H1 (cell line): Measurements from ENCODE around the gene PTEN. TPM values are rescaled to one million over a fixed set of nuclear protein-coding genes. Genes with fewer than 3 reads are reported as not detected.

Experiments
- CTCF ChIA-PET: fragments of 300-600 bp; sonication (Branson Sonifier 250); formaldehyde crosslinking; loops from one replicate; lab custom pipeline; 2021; ENCODE audit not compliant: partially characterized antibody; lab: Charles Lee
- POLR2A ChIA-PET: fragments of 300-600 bp; sonication (Branson Sonifier 250); formaldehyde crosslinking; loops from one replicate; lab custom pipeline; 2021; ENCODE audit warnings: inconsistent platforms; ENCODE audit not compliant: partially characterized antibody; lab: Charles Lee
- DNase-seq, 2 experiments: peaks; one replicate each; pipeline versions ENCODE4 v3.0.0 to v3.0.0-alpha.2; 2010 to 2022; ENCODE audit warnings: low spot score in 2 of 2, low read depth in 1 of 2, mixed read lengths in 1 of 2
- FAIRE-seq: peaks from 2 replicates; lab custom pipeline; 2011; peaks lifted over from hg19 to GRCh38; lab: Jason Lieb, UNC
- H2AFZ ChIP-seq: 2 replicates; pipeline ENCODE4 v1.8.1; 2012; ENCODE audit warnings: low read length, inconsistent platforms
- H2AK5ac ChIP-seq: 2 replicates; pipeline ENCODE4 v1.6.1; 2013; ENCODE audit warnings: low read depth, low read length
- H2BK120ac ChIP-seq: replicated peaks from 2 replicates; pipeline ENCODE3; 2013; ENCODE audit warnings: low read depth, low read length, inconsistent platforms
- H2BK12ac ChIP-seq: 2 replicates; pipeline ENCODE4 v1.6.1; 2013; ENCODE audit warnings: low read depth, low read length
- H2BK15ac ChIP-seq: 2 replicates; pipeline ENCODE4 v1.6.1; 2013; ENCODE audit warnings: low read length
- H2BK20ac ChIP-seq: 2 replicates; pipeline ENCODE4 v1.6.1; 2013; ENCODE audit warnings: low read length
- H2BK5ac ChIP-seq: 2 replicates; pipeline ENCODE4 v1.6.1; 2013; ENCODE audit warnings: low read depth, low read length
- H3K14ac ChIP-seq: 2 replicates; pipeline ENCODE4 v1.6.1; 2013; ENCODE audit warnings: inconsistent platforms; ENCODE audit not compliant: insufficient read length
- H3K18ac ChIP-seq: 2 replicates; pipeline ENCODE4 v1.6.1; 2013; ENCODE audit warnings: low read length; ENCODE audit errors: extremely low read depth
- H3K23ac ChIP-seq: 2 replicates; pipeline ENCODE4 v1.6.1; 2013; ENCODE audit warnings: inconsistent platforms; ENCODE audit not compliant: insufficient read length
- H3K23me2 ChIP-seq: 2 replicates; pipeline ENCODE4 v1.6.1; 2013; ENCODE audit warnings: low read depth, low read length
- H3K27ac ChIP-seq: 2 replicates; pipeline ENCODE4 v1.6.1; 2011; ENCODE audit warnings: low read depth, low read length, inconsistent platforms
- H3K27me3 ChIP-seq, 4 experiments: replicated peaks in 1 of 4; 1 replicate in 1 of 4; 2 replicates in 3 of 4; pipeline versions ENCODE4 v1.6.1 to v1.8.1; 2011 to 2013; ENCODE audit warnings: low read length in 3 of 4, mild to moderate bottlenecking in 3 of 4, inconsistent platforms in 2 of 4, mixed read lengths in 2 of 4, moderate library complexity in 1 of 4; ENCODE audit not compliant: control insufficient read depth in 3 of 4, insufficient read depth in 3 of 4; ENCODE audit errors: extremely low read depth in 1 of 4
- H3K36me3 ChIP-seq, 4 experiments: 2 replicates each; pipeline versions ENCODE4 v1.6.1 to v1.8.1; 2011 to 2013; ENCODE audit warnings: mild to moderate bottlenecking in 4 of 4, low read length in 3 of 4, moderate library complexity in 2 of 4, control low read depth in 1 of 4, inconsistent platforms in 1 of 4; ENCODE audit not compliant: insufficient read depth in 4 of 4, control insufficient read depth in 2 of 4
- H3K4ac ChIP-seq: replicated peaks from 2 replicates; pipeline ENCODE3; 2013; ENCODE audit warnings: low read length, low read depth, mixed read lengths, inconsistent platforms; ENCODE audit not compliant: insufficient read length
- H3K4me1 ChIP-seq, 4 experiments: replicated peaks in 1 of 4; 1 replicate in 1 of 4; 2 replicates in 3 of 4; pipeline versions ENCODE4 v1.6.1 to v1.8.1; 2011 to 2013; ENCODE audit warnings: low read length in 3 of 4, inconsistent platforms in 2 of 4, mixed read lengths in 1 of 4; ENCODE audit not compliant: insufficient read depth in 4 of 4, control insufficient read depth in 3 of 4
- H3K4me2 ChIP-seq, 2 experiments: 2 replicates each; pipeline versions ENCODE4 v1.6.1 to v1.8.1; 2011 to 2013; ENCODE audit warnings: low read depth in 2 of 2, low read length in 2 of 2, control low read depth in 1 of 2, inconsistent platforms in 1 of 2, mild to moderate bottlenecking in 1 of 2; ENCODE audit not compliant: insufficient read depth in 1 of 2
- H3K4me3 ChIP-seq, 4 experiments: fragments of 200-600, 300-600 bp in 1 of 4; sonication (generic), shearing (Covaris generic), sonication (Bioruptor Twin) in 1 of 4; 2 replicates each; pipeline versions ENCODE4 v1.5.1 to v1.8.1; 2011 to 2016; ENCODE audit warnings: low read length in 4 of 4, low read depth in 3 of 4, control low read depth in 2 of 4, inconsistent platforms in 2 of 4, mild to moderate bottlenecking in 2 of 4, mixed read lengths in 1 of 4, moderate library complexity in 1 of 4; ENCODE audit not compliant: insufficient read depth in 2 of 4; ENCODE audit errors: extremely low read depth in 1 of 4
- H3K56ac ChIP-seq: replicated peaks from 2 replicates; pipeline ENCODE3; 2013; ENCODE audit warnings: low read depth, mild to moderate bottlenecking, mixed read lengths, low read length, inconsistent platforms; ENCODE audit not compliant: insufficient read length
- H3K79me1 ChIP-seq: 2 replicates; pipeline ENCODE4 v1.6.1; 2013; ENCODE audit warnings: low read depth, low read length, control low read depth
- H3K79me2 ChIP-seq, 2 experiments: 2 replicates each; pipeline versions ENCODE4 v1.6.1 to v1.8.1; 2012 to 2013; ENCODE audit warnings: low read length in 2 of 2, mild to moderate bottlenecking in 2 of 2, inconsistent platforms in 1 of 2; ENCODE audit not compliant: insufficient read depth in 2 of 2, control insufficient read depth in 1 of 2
- H3K9ac ChIP-seq, 4 experiments: replicated peaks in 1 of 4; 1 replicate in 1 of 4; 2 replicates in 3 of 4; pipeline versions ENCODE4 v1.6.1 to v1.8.1; 2011 to 2013; ENCODE audit warnings: low read depth in 3 of 4, low read length in 3 of 4, control low read depth in 2 of 4, mild to moderate bottlenecking in 2 of 4, moderate library complexity in 2 of 4, inconsistent platforms in 1 of 4; ENCODE audit errors: extremely low read depth in 1 of 4
- H3K9me3 ChIP-seq, 2 experiments: 2 replicates each; pipeline versions ENCODE4 v1.6.1 to v1.8.1; 2012 to 2013; ENCODE audit warnings: mild to moderate bottlenecking in 2 of 2, moderate library complexity in 2 of 2, control low read depth in 1 of 2, inconsistent platforms in 1 of 2, low read depth in 1 of 2, low read length in 1 of 2, mixed read lengths in 1 of 2; ENCODE audit not compliant: insufficient read depth in 2 of 2
- H4K20me1 ChIP-seq, 2 experiments: replicated peaks in 1 of 2; 2 replicates each; pipeline versions ENCODE3 to v1.8.1; 2011 to 2013; ENCODE audit warnings: inconsistent platforms in 2 of 2, low read length in 2 of 2, mild to moderate bottlenecking in 1 of 2; ENCODE audit not compliant: insufficient read depth in 2 of 2, control insufficient read depth in 1 of 2
- H4K5ac ChIP-seq: 2 replicates; pipeline ENCODE4 v1.6.1; 2013; ENCODE audit warnings: low read length, low read depth, mixed read lengths, inconsistent platforms; ENCODE audit not compliant: insufficient read length
- H4K8ac ChIP-seq: 2 replicates; pipeline ENCODE4 v1.8.0; 2013; ENCODE audit warnings: mild to moderate bottlenecking, moderate library complexity, low read length, inconsistent platforms; ENCODE audit not compliant: insufficient read depth; ENCODE audit errors: extremely low read depth
- H4K91ac ChIP-seq: replicated peaks from 2 replicates; pipeline ENCODE3; 2013; ENCODE audit warnings: low read length, mixed read lengths, inconsistent platforms; ENCODE audit not compliant: insufficient read length
- CHD1 ChIP-seq: IDR thresholded peaks from 2 replicates; pipeline ENCODE4 v1.6.1; 2012; ENCODE audit warnings: low read depth, low read length, improper control_type of control experiment
- CTBP2 ChIP-seq: IDR thresholded peaks from 2 replicates; pipeline ENCODE4 v1.7.0; 2011; ENCODE audit warnings: borderline replicate concordance, mild to moderate bottlenecking, moderate library complexity, mixed read lengths, low read length; ENCODE audit not compliant: insufficient read depth, insufficient read length
- FOSL1 ChIP-seq: IDR thresholded peaks from 2 replicates; pipeline ENCODE4 v1.6.1; 2011; ENCODE audit warnings: mild to moderate bottlenecking, low read depth, low read length, moderate library complexity; ENCODE audit not compliant: insufficient read depth
- HDAC6 ChIP-seq: IDR thresholded peaks from one replicate; pipeline ENCODE4 v1.7.1; 2012; ENCODE audit warnings: low read depth, mild to moderate bottlenecking, inconsistent platforms, low read length, moderate library complexity
- KDM1A ChIP-seq: fragments of 200-600, 300-600 bp; sonication (generic); IDR thresholded peaks from 2 replicates; pipeline ENCODE4 v1.7.1; 2016; ENCODE audit warnings: mild to moderate bottlenecking, low read length, borderline replicate concordance
- MAFK ChIP-seq: IDR thresholded peaks from 2 replicates; pipeline ENCODE4 v1.6.1; 2012; ENCODE audit warnings: low read depth, mild to moderate bottlenecking, improper control_type of control experiment, low read length
- POLR2AphosphoS5 ChIP-seq: IDR thresholded peaks from 2 replicates; pipeline ENCODE4 v1.6.1; 2011; ENCODE audit warnings: low read depth, low read length
- SIN3A ChIP-seq, 2 experiments: IDR thresholded peaks in 1 of 2; conservative IDR thresholded peaks in 1 of 2; 2 replicates each; pipeline ENCODE4 v1.6.1; 2011 to 2012; ENCODE audit warnings: low read length in 2 of 2, improper control_type of control experiment in 1 of 2, low read depth in 1 of 2, mild to moderate bottlenecking in 1 of 2
- SIRT6 ChIP-seq: IDR thresholded peaks from one replicate; pipeline ENCODE4 v1.7.1; 2012; ENCODE audit warnings: low read length, inconsistent platforms
- SP2 ChIP-seq: IDR thresholded peaks from 2 replicates; pipeline ENCODE4 v1.6.1; 2012; ENCODE audit warnings: mild to moderate bottlenecking, low read length, inconsistent platforms
- SP4 ChIP-seq: IDR thresholded peaks from 2 replicates; pipeline ENCODE4 v1.6.1; 2012; ENCODE audit warnings: low read length, inconsistent platforms
- TAF1 ChIP-seq: IDR thresholded peaks from 2 replicates; pipeline ENCODE4 v1.6.1; 2011; ENCODE audit warnings: mild to moderate bottlenecking, low read depth, low read length
- TAF7 ChIP-seq: optimal IDR thresholded peaks from 2 replicates; pipeline ENCODE3; 2011; ENCODE audit warnings: low read depth, mild to moderate bottlenecking, inconsistent platforms, low read length, moderate library complexity, borderline replicate concordance
- TEAD4 ChIP-seq: IDR thresholded peaks from 2 replicates; pipeline ENCODE4 v1.6.1; 2012; ENCODE audit warnings: low read depth, low read length, inconsistent platforms, mixed read lengths
- WGBS, 2 experiments: shearing (Covaris generic) in 1 of 2; methylation state at CpG; one replicate each; pipeline versions ENCODE4 v1.1.6 to v1.1.7; 2013 to 2015; ENCODE audit warnings: low lambda C conversion rate in 2 of 2, mixed read lengths in 2 of 2, inconsistent platforms in 1 of 2, low coverage in 1 of 2, missing lambda C conversion rate in 1 of 2; ENCODE audit not compliant: insufficient replicate concordance in 2 of 2, insufficient coverage in 1 of 2, insufficient read length in 1 of 2; ENCODE audit errors: extremely low coverage in 1 of 2, missing lambda C conversion rate in 1 of 2; 5-methylcytosine and 5-hydroxymethylcytosine counted together
- polyA plus RNA-seq, 7 experiments: library from polyadenylated mRNA; depleted of rRNA in 3 of 7; stranded (reverse) in 5 of 7; unstranded in 2 of 7; fragments of >200 nt in 5 of 7; fragments of 200-250 nt in 2 of 7; gene quantifications; 1 replicate in 5 of 7; 2 replicates in 1 of 7; 4 replicates in 1 of 7; pipeline versions ENCODE4 v1.2.1 to v1.2.3, GENCODE V29; 2011 to 2013; ENCODE audit warnings: missing spikeins in 2 of 7, mixed read lengths in 2 of 7
- total RNA-seq: library from RNA; stranded (reverse); fragmentation: NEBNext Ultra II Directional; extraction: Animal tissue kit (Norgen Biotek cat#: 25700); gene quantifications from 2 replicates; pipeline ENCODE4 v1.2.1, GENCODE V29; 2021
- TF ChIP-seq, protein P1 (sequence below): IDR thresholded peaks from 2 replicates; pipeline ENCODE4 v1.6.1; 2011; ENCODE audit warnings: low read depth, mild to moderate bottlenecking, low read length; ENCODE audit not compliant: insufficient read depth

The PTEN gene
- total and polyA plus RNA-seq, 2 of the 8 experiments (the other 6 are each of a cell fraction or from before 2014, with no cell fraction given), result 6.3 to 48.7 TPM

DNA sequence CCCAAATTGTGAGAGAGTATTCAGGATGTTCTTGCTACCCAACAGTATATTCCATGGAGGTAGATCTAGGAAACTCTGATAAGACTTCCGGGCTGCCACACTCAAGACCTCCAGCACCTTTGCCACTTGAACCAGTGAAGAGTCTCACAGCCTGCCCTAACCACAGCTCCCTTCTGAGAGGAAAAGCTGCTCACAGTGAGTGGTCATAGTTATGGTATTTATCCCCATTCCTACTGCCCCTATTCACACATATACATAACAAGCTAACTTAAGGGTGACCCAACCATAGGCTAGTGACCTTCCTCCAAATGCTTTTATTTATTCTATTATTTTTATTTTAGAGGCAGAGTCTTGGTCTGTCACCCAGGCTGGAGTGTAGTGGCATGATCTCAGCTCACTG lies 156.3 kb downstream of the PTEN start:
- H3K23ac ChIP-seq, result no peak overlapping the region
- H3K27ac ChIP-seq, result no peak overlapping the region
- no peaks in the 10 kb centered on the region for H3K23me2 ChIP-seq
- no peaks in the 10 kb centered on the region for H3K79me1 ChIP-seq
- H3K4me3 ChIP-seq, result no peak overlapping the region
- CTCF ChIA-PET, result interaction anchor here (0.6 kb wide), 1 partner anchor 44 kb away, joined by 3 read pairs; no protein-coding TSS in a partner anchor
- H3K9me3 ChIP-seq, result no peaks in the 10 kb centered on the region
- no peak overlapping the region for H4K91ac ChIP-seq
- H4K8ac ChIP-seq, result no peak overlapping the region
- H2BK15ac ChIP-seq, result no peak overlapping the region
- H2AK5ac ChIP-seq, result no peak overlapping the region
- H2BK5ac ChIP-seq, result no peak overlapping the region
- H2BK12ac ChIP-seq, result no peak overlapping the region
- no peaks in the 10 kb centered on the region for H3K79me2 ChIP-seq
- no peak overlapping the region for H3K56ac ChIP-seq
- no peak overlapping the region for H2BK120ac ChIP-seq
- no peaks in the 10 kb centered on the region for H4K20me1 ChIP-seq
- 84% methylated on average over 1 of the region's 1 CpG; no CpG with 5 or more reads in 1 of the 2 experiments for WGBS, 2 experiments
- H2AFZ ChIP-seq, result no peak overlapping the region
- POLR2A ChIA-PET, result no interaction called here
- no peaks in the 10 kb centered on the region; a peak in 1 of 7 replicates for H3K27me3 ChIP-seq
- no peak for DNase-seq
- FAIRE-seq, result no peak
- no peaks in the 10 kb centered on the region for H3K36me3 ChIP-seq
- H3K4me1 ChIP-seq, result peaks cover 0 to 6% (median 2%) of the 10 kb centered on the region in 4 experiments; a peak in 3 of 7 replicates
- no peak overlapping the region for H3K4ac ChIP-seq
- H3K14ac ChIP-seq, result no peak overlapping the region
- no peak overlapping the region for H3K9ac ChIP-seq
- H4K5ac ChIP-seq, result no peak overlapping the region
- H3K18ac ChIP-seq, result no peak overlapping the region
- no peak overlapping the region for H2BK20ac ChIP-seq
- no peak overlapping the region for H3K4me2 ChIP-seq
- TF ChIP-seq SIRT6 (no peak), SIN3A (conservative IDR thresholded peaks at IDR 0.05 in 1 of 2, IDR thresholded peaks at IDR 0.05 in 1 of 2; ENCODE audit: low read depth in 1 of 2, low read length in 2 of 2) (no peak), KDM1A (no peak), CHD1 (no peak), SP2 (no peak), FOSL1 (no peak), TEAD4 (no peak), MAFK (no peak), SP4 (no peak), TAF7 (no peak), TAF1 (no peak), POLR2AphosphoS5 (no peak), CTBP2 (no peak), HDAC6 (no peak)
- TF ChIP-seq, protein P1, sequence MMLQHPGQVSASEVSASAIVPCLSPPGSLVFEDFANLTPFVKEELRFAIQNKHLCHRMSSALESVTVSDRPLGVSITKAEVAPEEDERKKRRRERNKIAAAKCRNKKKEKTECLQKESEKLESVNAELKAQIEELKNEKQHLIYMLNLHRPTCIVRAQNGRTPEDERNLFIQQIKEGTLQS, result no peak
